HG03558 (cell line): ENCODE results near the gene SLC2A13.
"Not testable (repeated sequence)": the region's sequence is repeated elsewhere in the genome, so short reads cannot be mapped to it uniquely, and the experiment has no call there.

Experiments
- ATAC-seq: cut with Tn5 transposase; IDR thresholded peaks from one replicate; pipeline ENCODE4 v1.9.1; 2021; ENCODE audit warnings: moderate number of reproducible peaks; ENCODE audit not compliant: unreplicated experiment; ENCODE audit errors: extremely low read depth

SLC2A13 gene

DNA sequence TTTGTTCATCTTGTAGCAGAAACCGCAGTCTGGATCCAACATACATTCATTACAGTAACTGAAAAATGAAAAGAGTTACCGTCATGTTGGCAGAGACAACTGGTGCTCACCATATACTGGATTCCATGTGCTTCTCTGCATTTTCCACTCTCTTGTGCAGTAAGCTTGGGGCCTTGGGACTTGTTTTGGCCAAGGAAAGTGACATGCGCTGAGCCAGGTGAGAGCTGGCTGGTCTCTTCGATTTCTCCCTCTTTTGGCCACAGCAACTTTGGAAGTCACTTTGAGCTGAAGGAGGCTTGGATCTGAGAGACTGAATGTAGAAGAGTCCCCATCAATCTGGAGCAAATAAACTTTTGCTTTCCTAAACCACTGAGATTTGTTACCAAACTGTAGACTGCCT is 275.7 kb downstream of the SLC2A13 start:
- no peak for ATAC-seq

DNA sequence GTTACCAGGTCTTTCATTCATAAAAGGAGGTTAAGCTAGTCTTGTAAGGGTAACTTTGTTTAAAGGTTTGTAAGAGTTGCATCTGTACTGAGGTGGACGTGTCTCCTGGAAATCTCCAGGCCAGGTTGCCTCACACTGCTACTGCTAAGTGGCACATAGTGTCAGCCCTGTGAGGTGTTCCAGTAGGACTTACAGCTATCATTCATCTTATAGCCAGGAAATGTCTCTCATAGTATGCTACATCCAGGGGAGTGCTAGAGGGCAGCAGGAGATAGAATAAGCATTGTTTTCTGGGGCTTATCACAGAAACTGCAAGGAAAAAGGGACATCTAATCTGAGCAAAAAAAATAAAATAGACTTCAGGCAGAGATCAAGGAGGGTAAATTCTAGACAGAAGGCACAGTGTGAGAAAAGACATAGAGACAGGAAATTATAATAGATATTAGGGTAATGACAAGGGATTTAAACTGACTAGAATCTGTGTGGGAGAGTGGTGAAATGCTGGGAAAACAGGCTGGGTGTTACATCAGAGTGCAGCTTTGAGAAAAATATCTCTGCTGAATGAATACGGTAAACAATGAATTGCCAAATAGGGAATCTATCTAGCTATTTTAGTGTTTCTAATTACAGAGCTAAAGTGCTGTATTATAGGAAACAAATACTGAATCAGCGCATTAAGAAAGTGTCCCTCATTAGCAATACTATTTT is 281.2 kb downstream of the SLC2A13 start:
- ATAC-seq = no peak

GRCh38 chr12:39816671-39817185 is 289.2 kb downstream of the SLC2A13 start:
- no peak for ATAC-seq

- ATAC-seq = no peak
These were observed 290.1 kb downstream of the SLC2A13 start for GRCh38 chr12:39815746-39816145.

DNA sequence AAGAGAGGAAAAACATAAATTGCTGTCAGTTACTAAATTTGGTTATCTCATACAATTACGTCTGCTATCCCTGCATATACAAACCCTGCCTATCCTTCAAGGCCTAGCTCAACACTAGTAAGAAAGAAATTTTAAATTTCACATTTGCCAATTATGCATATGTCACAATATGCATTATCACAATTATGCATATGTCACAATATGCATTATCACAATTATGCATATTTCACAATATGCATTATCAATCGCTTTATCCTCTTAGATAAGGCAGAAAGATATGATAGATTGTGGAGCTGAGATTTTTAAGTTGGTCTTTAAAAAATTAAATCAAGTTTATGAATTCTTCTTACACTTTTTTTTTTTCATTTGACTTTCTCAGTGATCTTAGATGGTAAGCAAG is 291.3 kb downstream of the SLC2A13 start:
- ATAC-seq = no peak

- no peak for ATAC-seq
These were observed 292.1 kb downstream of the SLC2A13 start for GRCh38 chr12:39813776-39814175.

DNA sequence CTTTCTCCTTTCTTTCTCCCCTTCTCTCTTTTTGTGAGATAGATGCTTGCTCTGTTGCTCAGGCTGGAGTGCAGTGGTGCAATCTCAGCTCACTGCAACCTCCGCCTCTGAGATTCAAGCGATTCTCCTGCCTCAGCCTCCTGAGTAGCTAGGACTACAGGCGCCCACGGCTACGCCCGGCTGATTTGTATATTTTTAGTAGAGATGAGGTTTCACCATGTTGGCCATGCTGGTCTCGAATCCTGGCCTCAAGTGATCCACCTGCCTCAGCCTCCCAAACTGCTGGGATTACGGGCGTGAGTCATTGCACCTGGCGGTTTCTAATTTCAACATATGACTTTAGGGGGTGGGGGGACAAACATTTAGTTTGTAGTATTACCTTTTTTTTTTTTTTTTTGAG is 293.4 kb downstream of the SLC2A13 start:
- ATAC-seq = not testable (repeated sequence)

GRCh38 chr12:39807043-39807442 is 298.8 kb downstream of the SLC2A13 start:
- ATAC-seq = no peak

GRCh38 chr12:39805651-39806050 is 300.2 kb downstream of the SLC2A13 start:
- no peak for ATAC-seq

- no peak for ATAC-seq
These were observed 301.0 kb downstream of the SLC2A13 start for GRCh38 chr12:39804898-39805297.

DNA sequence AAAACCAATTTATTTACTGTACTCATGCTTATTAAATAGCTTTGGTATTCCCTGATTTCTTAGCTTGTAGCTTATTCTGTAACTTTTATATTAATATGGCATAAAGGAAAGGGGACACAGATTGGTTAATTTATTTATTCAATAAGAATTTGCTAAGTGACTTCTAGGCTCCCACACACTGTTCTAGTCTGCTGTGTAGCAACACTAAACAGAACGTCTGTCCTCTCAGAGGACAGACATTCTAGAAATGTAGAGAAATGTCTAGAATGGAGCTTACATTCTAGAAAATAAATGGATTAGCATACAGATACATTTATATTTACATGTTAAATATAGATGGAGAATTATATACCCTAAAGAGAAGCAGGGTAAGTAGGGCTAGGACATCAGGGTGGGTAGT is 301.4 kb downstream of the SLC2A13 start:
- no peak for ATAC-seq

DNA sequence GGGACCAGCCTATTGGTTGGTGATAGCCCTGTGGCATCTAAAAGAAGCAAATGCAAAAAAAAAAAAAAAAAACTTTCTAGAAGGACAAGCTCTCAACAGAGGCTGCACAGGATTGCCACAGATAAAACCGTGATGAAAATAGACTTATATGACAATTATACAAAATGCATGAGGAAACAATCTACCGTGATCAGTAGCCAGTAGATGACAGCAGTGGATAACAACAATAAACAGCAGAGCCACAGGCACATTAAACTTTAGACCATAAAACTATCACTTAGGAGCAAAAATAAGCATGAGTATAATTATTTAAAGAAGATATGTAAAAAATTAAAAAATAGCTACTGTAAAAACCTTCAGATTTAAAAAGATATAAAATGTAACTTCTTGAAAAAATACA is 302.7 kb downstream of the SLC2A13 start:
- no peak for ATAC-seq

DNA sequence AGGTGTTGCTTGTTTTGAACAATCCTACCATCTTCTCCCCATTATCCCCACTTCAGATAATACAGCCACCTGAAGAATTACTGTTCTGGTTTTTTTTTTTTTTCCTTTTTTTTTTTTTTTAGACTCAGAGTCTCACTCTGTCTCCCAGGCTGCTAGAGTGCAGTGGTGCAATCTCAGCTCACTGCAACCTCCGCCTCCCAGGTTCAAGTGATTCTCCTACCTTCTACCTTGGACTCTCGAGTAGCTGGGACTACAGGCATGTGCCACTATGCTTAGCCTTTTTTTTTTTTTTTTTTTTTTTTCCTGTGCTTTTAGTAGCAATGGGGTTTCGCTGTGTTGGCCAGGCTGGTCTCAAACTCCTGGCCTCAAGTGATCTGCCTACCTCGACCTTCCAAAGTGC is 306.9 kb downstream of the SLC2A13 start:
- ATAC-seq = no peak

- no peak for ATAC-seq
These were observed 307.5 kb downstream of the SLC2A13 start for GRCh38 chr12:39798429-39798828.

DNA sequence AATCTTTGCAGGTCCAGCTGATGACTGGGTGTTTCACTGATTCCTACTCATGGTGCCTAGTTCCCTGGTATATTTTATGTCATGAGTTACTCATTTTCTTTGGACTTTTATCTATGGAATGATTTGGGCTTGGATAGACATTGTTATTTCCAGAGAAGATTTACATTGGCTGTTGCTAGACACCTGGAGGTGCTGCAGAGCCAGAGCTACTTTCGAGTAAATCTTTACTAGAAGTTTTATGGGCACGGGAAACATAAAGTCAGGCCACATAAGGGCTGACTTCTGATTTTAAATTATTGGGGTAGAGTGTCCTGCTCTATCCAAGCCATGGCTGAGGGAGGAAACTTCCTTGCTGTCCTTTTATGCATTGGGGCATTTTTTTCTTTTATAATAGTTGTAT is 310.4 kb downstream of the SLC2A13 start:
- ATAC-seq = no peak

DNA sequence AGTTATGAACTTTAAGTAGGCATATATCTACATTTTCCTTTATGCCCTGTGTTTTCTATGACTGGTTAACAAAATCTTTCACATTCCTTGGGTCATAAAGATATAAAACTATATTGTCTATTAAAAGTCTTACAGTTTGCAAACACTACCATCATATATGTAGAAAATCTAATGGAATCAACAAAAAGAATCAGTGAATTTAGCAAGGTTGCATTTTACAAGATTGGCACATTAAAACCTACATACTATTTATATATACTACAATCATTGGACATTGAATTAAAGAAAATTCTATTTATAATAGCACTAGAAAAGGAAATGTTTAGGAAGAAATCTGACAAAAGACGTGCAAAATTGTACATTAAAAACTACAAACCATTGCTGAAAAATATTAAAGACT is 312.9 kb downstream of the SLC2A13 start:
- ATAC-seq = no peak

GRCh38 chr12:39788239-39788638 is 317.6 kb downstream of the SLC2A13 start:
- no peak for ATAC-seq

DNA sequence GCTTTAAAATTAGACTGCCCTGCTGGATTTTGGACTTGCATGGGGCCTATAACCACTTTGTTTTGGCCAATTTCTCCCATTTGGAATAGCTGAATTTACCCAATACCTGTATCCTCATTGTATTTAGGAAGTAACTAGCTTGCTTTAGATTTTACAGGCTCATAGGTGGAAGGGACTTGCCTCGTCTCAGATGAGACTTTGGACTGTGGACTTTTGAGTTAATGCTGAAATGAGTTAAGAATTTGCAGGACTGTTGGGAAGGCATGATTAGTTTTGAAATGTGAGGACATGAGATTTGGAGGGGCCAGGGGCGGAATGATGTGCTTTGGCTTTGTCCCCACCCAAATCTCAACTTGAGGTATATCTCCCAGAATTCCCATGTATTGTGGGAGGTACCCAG is 320.1 kb downstream of the SLC2A13 start:
- ATAC-seq = not testable (repeated sequence)

DNA sequence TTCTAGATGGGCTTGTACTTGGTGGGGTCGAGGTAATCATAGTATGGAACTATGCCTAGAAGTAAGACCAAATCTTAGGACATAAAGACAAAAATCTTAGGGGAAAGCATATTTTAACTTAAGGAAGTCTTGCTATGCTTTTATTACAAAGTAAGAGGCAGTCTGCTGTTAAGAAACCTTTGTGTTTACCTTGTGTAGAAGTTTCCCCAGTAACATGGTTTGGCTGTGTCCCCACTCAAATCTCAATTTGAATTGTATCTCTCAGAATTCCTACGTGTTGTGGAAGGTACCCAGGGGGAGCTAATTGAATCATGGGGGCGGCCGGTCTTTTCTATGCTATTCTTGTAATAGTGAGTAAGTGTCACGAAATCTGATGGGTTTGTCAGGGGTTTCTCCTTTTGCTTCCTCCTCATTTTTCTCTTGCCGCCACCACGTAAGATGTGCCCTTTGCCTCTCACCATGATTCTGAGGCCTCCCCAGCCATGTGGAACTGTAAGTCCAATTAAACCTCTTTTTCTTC is 323.8 kb downstream of the SLC2A13 start:
- no peak for ATAC-seq

- no peak for ATAC-seq
These were observed 324.9 kb downstream of the SLC2A13 start for GRCh38 chr12:39780913-39781446.

DNA sequence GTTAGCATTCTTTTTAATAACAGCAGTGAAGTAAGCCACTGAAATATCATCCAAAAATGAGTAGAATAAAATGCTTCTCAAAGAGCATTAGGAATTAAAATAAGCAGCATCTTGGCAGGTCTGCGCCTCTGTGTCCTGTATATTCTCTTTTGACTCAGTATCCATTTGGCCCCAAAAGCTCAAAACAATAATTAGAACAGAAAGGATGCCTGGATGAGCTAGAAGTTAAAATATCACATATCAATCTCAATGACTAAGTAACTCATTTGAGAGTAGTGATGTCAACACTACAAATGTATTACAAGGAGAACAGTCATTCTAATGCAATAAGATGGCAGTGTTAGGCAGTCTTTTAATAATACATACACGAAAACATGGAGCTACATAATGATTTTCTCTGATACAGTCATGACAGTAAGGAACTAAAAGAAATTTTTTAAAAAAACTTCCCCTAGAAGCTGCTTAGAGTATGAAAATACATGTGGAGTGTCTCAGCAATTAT is 325.4 kb downstream of the SLC2A13 start:
- ATAC-seq = no peak
